Uterus (tissue), 4 donors: Measurements from ENCODE around the gene CARD18. TPM values are rescaled to one million over a fixed set of nuclear protein-coding genes. Genes with fewer than 3 reads are reported as not detected.

Experiments
- DNase-seq, 2 donors: peaks; one replicate each; pipeline ENCODE4 v3.0.0-alpha.2; 2019 to 2020
- H3K27ac ChIP-seq, 2 donors: fragments of 200-600 bp; sonication (generic); 1 replicate in 1 of 2; 2 replicates in 1 of 2; pipeline ENCODE4 v1.5.1; 2016 to 2018
- H3K27me3 ChIP-seq, 2 donors: fragments of 200-600 bp; sonication (generic); one replicate each; pipeline ENCODE4 v1.5.1; 2018 to 2019; ENCODE audit warnings: control low read depth in 1 of 2
- H3K36me3 ChIP-seq, 2 donors: fragments of 200-600 bp; sonication (generic); one replicate each; pipeline ENCODE4 v1.5.1; 2019; ENCODE audit warnings: control low read depth in 1 of 2
- H3K4me1 ChIP-seq, 2 donors: fragments of 200-600 bp; sonication (generic); one replicate each; pipeline ENCODE4 v1.5.1; 2018 to 2019; ENCODE audit warnings: control low read depth in 1 of 2
- H3K4me3 ChIP-seq, 2 donors: fragments of 200-600 bp; sonication (generic); 1 replicate in 1 of 2; 2 replicates in 1 of 2; pipeline ENCODE4 v1.5.1; 2018 to 2019; ENCODE audit warnings: mild to moderate bottlenecking in 1 of 2
- H3K9me3 ChIP-seq, 2 donors: fragments of 200-600 bp; sonication (generic); one replicate each; pipeline ENCODE4 v1.5.1; 2019; ENCODE audit warnings: control low read depth in 1 of 2
- POLR2A ChIP-seq, 2 donors: fragments of 450-650 bp; IDR thresholded peaks; one replicate each; pipeline ENCODE4 v1.6.1; 2016; ENCODE audit warnings: antibody characterized with exemption in 2 of 2, mild to moderate bottlenecking in 1 of 2, moderate library complexity in 1 of 2
- intact Hi-C: fragments of 100-400 bp; cut with DNase I; formaldehyde crosslinking; loops from one replicate; pipeline ENCODE4 v1.15.1; 2023; ENCODE audit warnings: low total_unique reads
- total RNA-seq, 4 donors: library from RNA; depleted of rRNA in 3 of 4; stranded (reverse); fragments of >200 nt in 3 of 4; gene quantifications; one replicate each; pipeline versions ENCODE4 v1.1.0 to v1.2.4, GENCODE V29; 2014 to 2023
- TF ChIP-seq, protein P1 (sequence below), 4 experiments: fragments of 200-600 bp in 2 of 4; fragments of 450-650 bp in 2 of 4; sonication (generic) in 2 of 4; IDR thresholded peaks; one replicate each; pipeline ENCODE4 v1.5.1; 2016 to 2019; ENCODE audit warnings: antibody characterized with exemption in 4 of 4, mild to moderate bottlenecking in 2 of 4, moderate library complexity in 1 of 4
- donor health status: DM: yes; HTN: yes; CAD: no.

Gene CARD18
- total RNA-seq, 4 donors from 2014 or later: not detected

- no peaks in the 10 kb centered on the region for H3K9me3 ChIP-seq
- intact Hi-C loops: no loop called here
- no peaks in the 10 kb centered on the region for H3K27me3 ChIP-seq
- no peak for TF ChIP-seq POLR2A (IDR thresholded peaks at IDR 0.05)
- TF ChIP-seq, protein P1, sequence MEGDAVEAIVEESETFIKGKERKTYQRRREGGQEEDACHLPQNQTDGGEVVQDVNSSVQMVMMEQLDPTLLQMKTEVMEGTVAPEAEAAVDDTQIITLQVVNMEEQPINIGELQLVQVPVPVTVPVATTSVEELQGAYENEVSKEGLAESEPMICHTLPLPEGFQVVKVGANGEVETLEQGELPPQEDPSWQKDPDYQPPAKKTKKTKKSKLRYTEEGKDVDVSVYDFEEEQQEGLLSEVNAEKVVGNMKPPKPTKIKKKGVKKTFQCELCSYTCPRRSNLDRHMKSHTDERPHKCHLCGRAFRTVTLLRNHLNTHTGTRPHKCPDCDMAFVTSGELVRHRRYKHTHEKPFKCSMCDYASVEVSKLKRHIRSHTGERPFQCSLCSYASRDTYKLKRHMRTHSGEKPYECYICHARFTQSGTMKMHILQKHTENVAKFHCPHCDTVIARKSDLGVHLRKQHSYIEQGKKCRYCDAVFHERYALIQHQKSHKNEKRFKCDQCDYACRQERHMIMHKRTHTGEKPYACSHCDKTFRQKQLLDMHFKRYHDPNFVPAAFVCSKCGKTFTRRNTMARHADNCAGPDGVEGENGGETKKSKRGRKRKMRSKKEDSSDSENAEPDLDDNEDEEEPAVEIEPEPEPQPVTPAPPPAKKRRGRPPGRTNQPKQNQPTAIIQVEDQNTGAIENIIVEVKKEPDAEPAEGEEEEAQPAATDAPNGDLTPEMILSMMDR (IDR thresholded peaks at IDR 0.05): no peak
- no peaks in the 10 kb centered on the region for H3K4me1 ChIP-seq
- DNase-seq: no peak
- no peak overlapping the region for H3K4me3 ChIP-seq
- H3K27ac ChIP-seq: no peak overlapping the region
- H3K36me3 ChIP-seq: no peaks in the 10 kb centered on the region
These were observed 5.3 kb upstream of the CARD18 start for GRCh38 chr11:105144887-105145286.

GRCh38 chr11:105142167-105142566 lies 2.6 kb upstream of the CARD18 start:
- peak overlapping the region in 1 of 2 donors; percentile 46 for H3K27ac ChIP-seq
- no peaks in the 10 kb centered on the region for H3K4me1 ChIP-seq
- DNase-seq: no peak
- H3K36me3 ChIP-seq: no peaks in the 10 kb centered on the region
- TF ChIP-seq POLR2A (IDR thresholded peaks at IDR 0.05): no peak
- TF ChIP-seq, protein P1 (IDR thresholded peaks at IDR 0.05): no peak
- H3K27me3 ChIP-seq: no peaks in the 10 kb centered on the region
- intact Hi-C loops: no loop called here
- H3K9me3 ChIP-seq: no peaks in the 10 kb centered on the region
- H3K4me3 ChIP-seq: no peak overlapping the region

- Histone ChIP-seq H3K9me3 (peaks cover 0 to 1% of the 10 kb centered on the region in 2 donors), H3K4me1 (no peaks in the 10 kb centered on the region), H3K4me3 (no peak overlapping the region), H3K36me3 (no peaks in the 10 kb centered on the region), H3K27me3 (no peaks in the 10 kb centered on the region), H3K27ac (no peak overlapping the region)
- no peak for DNase-seq
- intact Hi-C loops: no loop called here
- TF ChIP-seq, protein P1 (IDR thresholded peaks at IDR 0.05): no peak
- TF ChIP-seq POLR2A (IDR thresholded peaks at IDR 0.05): no peak
These were observed 2.3 kb downstream of the CARD18 start for GRCh38 chr11:105137286-105137685.

DNA sequence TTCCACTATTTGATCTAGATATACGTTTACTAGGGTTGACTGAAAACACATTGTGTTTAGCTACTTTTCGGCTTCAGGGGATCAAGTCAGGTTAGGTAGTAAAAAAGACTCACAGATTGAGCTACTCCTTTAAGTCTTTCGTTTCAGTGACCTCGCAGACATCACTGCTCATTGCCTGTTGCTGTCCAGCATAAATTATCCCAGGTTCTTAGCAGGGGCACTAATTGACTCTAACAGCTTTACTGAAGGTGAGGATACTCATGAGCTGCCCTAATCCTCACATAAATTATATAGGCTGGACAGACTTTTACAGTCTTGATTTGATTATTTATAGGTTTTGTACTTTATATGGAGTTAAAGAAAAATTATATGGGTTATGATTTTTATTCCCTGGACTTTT lies 3.7 kb downstream of the CARD18 start:
- no peaks in the 10 kb centered on the region for H3K27me3 ChIP-seq
- H3K9me3 ChIP-seq: peaks cover 0 to 4% of the 10 kb centered on the region in 2 donors
- H3K4me1 ChIP-seq: no peaks in the 10 kb centered on the region
- H3K36me3 ChIP-seq: no peaks in the 10 kb centered on the region
- intact Hi-C loops: no loop called here
- no peak for DNase-seq
- H3K27ac ChIP-seq: no peak overlapping the region
- H3K4me3 ChIP-seq: no peak overlapping the region
- TF ChIP-seq, protein P1 (IDR thresholded peaks at IDR 0.05): no peak
- no peak for TF ChIP-seq POLR2A (IDR thresholded peaks at IDR 0.05)

- TF ChIP-seq, protein P1 (IDR thresholded peaks at IDR 0.05): no peak
- no peak for TF ChIP-seq POLR2A (IDR thresholded peaks at IDR 0.05)
- peaks cover 0 to 4% of the 10 kb centered on the region in 2 donors for H3K9me3 ChIP-seq
- no peaks in the 10 kb centered on the region for H3K4me1 ChIP-seq
- no peak overlapping the region for H3K27ac ChIP-seq
- no peak for DNase-seq
- no peak overlapping the region for H3K4me3 ChIP-seq
- no peaks in the 10 kb centered on the region for H3K27me3 ChIP-seq
- no peaks in the 10 kb centered on the region for H3K36me3 ChIP-seq
- intact Hi-C loops: no loop called here
These were observed 6.7 kb downstream of the CARD18 start for GRCh38 chr11:105132716-105133511.
